IgD-negative memory B cell (primary cell): ENCODE data around the gene CMTR2. TPM values are rescaled to one million over a fixed set of nuclear protein-coding genes. Genes with fewer than 3 reads are reported as not detected.
A peak's percentile ranks its signal among the peaks of the same experiment; 100 is the strongest.
"Not testable (repeated sequence)": the region's sequence is repeated elsewhere in the genome, so short reads cannot be mapped to it uniquely, and the experiment has no call there.

Source experiments
- H3K27ac Mint-ChIP-seq, 3 donors: one replicate each; pipeline ENCODE4 v1.8.0; 2020 to 2022; ENCODE audit warnings: mild to moderate bottlenecking in 3 of 3, mixed read lengths in 3 of 3, moderate library complexity in 1 of 3
- H3K27me3 Mint-ChIP-seq: one replicate; pipeline ENCODE4 v1.8.0; 2021; ENCODE audit warnings: mixed read lengths
- H3K36me3 Mint-ChIP-seq: one replicate; pipeline ENCODE4 v1.8.0; 2020; ENCODE audit warnings: mild to moderate bottlenecking, mixed read lengths
- H3K4me1 Mint-ChIP-seq, 3 donors: one replicate each; pipeline ENCODE4 v1.8.0; 2020 to 2022; ENCODE audit warnings: mixed read lengths in 3 of 3, mild to moderate bottlenecking in 1 of 3
- H3K4me3 Mint-ChIP-seq, 4 donors: one replicate each; pipeline ENCODE4 v1.8.0; 2020 to 2022; ENCODE audit warnings: mild to moderate bottlenecking in 4 of 4, mixed read lengths in 4 of 4, moderate library complexity in 3 of 4
- H3K9me3 Mint-ChIP-seq, 3 donors: one replicate each; pipeline ENCODE4 v1.8.0; 2020 to 2021; ENCODE audit warnings: mixed read lengths in 3 of 3, mild to moderate bottlenecking in 1 of 3
- polyA plus RNA-seq: library from polyadenylated mRNA; unstranded; fragments of 300-500 nt; fragmentation: Illumina TruSeq; gene quantifications from one replicate; pipeline ENCODE4 v1.2.3, GENCODE V29; 2021

The CMTR2 gene
- polyA plus RNA-seq, result 27.7 TPM

- Mint-ChIP-seq H3K4me1 (peaks cover 18 to 26% (median 21%) of the 10 kb centered on the region in 3 donors), H3K9me3 (peaks cover 0 to 12% (median 2%) of the 10 kb centered on the region in 3 donors), H3K27me3 (peaks cover 11% of the 10 kb centered on the region), H3K36me3 (peaks cover 10% of the 10 kb centered on the region), H3K4me3 (peak within 1 kb of the TSS; percentile 87 to 97 (median 92)), H3K27ac (peak within 1 kb of the TSS; percentile 76 to 96 (median 95))
These were observed at the start of gene CMTR2 for GRCh38 chr16:71288890-71289731. TSS of gene CMTR2 (minus strand) at chr16:71289402. CDS start at chr16:71285920, 3,482 bp downstream.

- Mint-ChIP-seq H3K9me3 (peaks cover 0 to 9% (median 2%) of the 10 kb centered on the region in 3 donors), H3K27ac (no peak overlapping the region), H3K4me1 (no peaks in the 10 kb centered on the region), H3K27me3 (peaks cover 15% of the 10 kb centered on the region), H3K4me3 (no peak overlapping the region), H3K36me3 (peaks cover 3% of the 10 kb centered on the region)
These were observed 49.4 kb upstream of the CMTR2 start for GRCh38 chr16:71338632-71339031.

- H3K9me3 Mint-ChIP-seq, result peaks cover 0 to 9% (median 2%) of the 10 kb centered on the region in 3 donors
- no peak overlapping the region for H3K4me3 Mint-ChIP-seq
- no peaks in the 10 kb centered on the region for H3K4me1 Mint-ChIP-seq
- no peak overlapping the region for H3K27ac Mint-ChIP-seq
- peaks cover 3% of the 10 kb centered on the region for H3K36me3 Mint-ChIP-seq
- H3K27me3 Mint-ChIP-seq, result peaks cover 13% of the 10 kb centered on the region
These were observed 49.0 kb upstream of the CMTR2 start for GRCh38 chr16:71338193-71338592.

- Mint-ChIP-seq H3K36me3 (peaks cover 3% of the 10 kb centered on the region), H3K27me3 (peaks cover 13% of the 10 kb centered on the region), H3K9me3 (peaks cover 0 to 9% (median 2%) of the 10 kb centered on the region in 3 donors), H3K27ac (no peak overlapping the region), H3K4me1 (no peaks in the 10 kb centered on the region), H3K4me3 (no peak overlapping the region)
These were observed 48.4 kb upstream of the CMTR2 start for GRCh38 chr16:71337631-71338030.

- Mint-ChIP-seq H3K27me3 (peaks cover 5% of the 10 kb centered on the region), H3K9me3 (peaks cover 3 to 13% (median 4%) of the 10 kb centered on the region in 3 donors), H3K27ac (no peak overlapping the region), H3K4me3 (no peak overlapping the region), H3K4me1 (no peaks in the 10 kb centered on the region), H3K36me3 (no peaks in the 10 kb centered on the region)
These were observed 38.9 kb upstream of the CMTR2 start for GRCh38 chr16:71328151-71328550.

- Mint-ChIP-seq H3K4me1 (no peaks in the 10 kb centered on the region), H3K4me3 (no peak overlapping the region), H3K27me3 (peaks cover 5% of the 10 kb centered on the region), H3K9me3 (peaks cover 3 to 13% (median 4%) of the 10 kb centered on the region in 3 donors), H3K27ac (no peak overlapping the region), H3K36me3 (no peaks in the 10 kb centered on the region)
These were observed 38.5 kb upstream of the CMTR2 start for GRCh38 chr16:71327720-71328119.

GRCh38 chr16:71319999-71320398 is 30.8 kb upstream of the CMTR2 start:
- Mint-ChIP-seq H3K36me3 (no peaks in the 10 kb centered on the region), H3K4me3 (no peak overlapping the region), H3K27ac (no peak overlapping the region), H3K4me1 (no peaks in the 10 kb centered on the region), H3K27me3 (peaks cover 4% of the 10 kb centered on the region), H3K9me3 (no peaks in the 10 kb centered on the region)

GRCh38 chr16:71315269-71315668 is 26.1 kb upstream of the CMTR2 start:
- Mint-ChIP-seq H3K4me3 (no peak overlapping the region), H3K4me1 (no peaks in the 10 kb centered on the region), H3K9me3 (no peaks in the 10 kb centered on the region), H3K36me3 (no peaks in the 10 kb centered on the region), H3K27me3 (peaks cover 13% of the 10 kb centered on the region), H3K27ac (peak overlapping the region in 1 of 3 donors; percentile 10)

- not testable (repeated sequence) for H3K9me3 Mint-ChIP-seq
These were observed 24.4 kb upstream of the CMTR2 start for GRCh38 chr16:71313591-71313990.

GRCh38 chr16:71311553-71312158 is 22.5 kb upstream of the CMTR2 start:
- Mint-ChIP-seq H3K27ac (no peak overlapping the region), H3K36me3 (no peaks in the 10 kb centered on the region), H3K27me3 (peaks cover 14% of the 10 kb centered on the region), H3K4me3 (no peak overlapping the region), H3K4me1 (no peaks in the 10 kb centered on the region), H3K9me3 (no peaks in the 10 kb centered on the region)

More at GRCh38 chr16:71313591-71313990, 24.4 kb upstream of the CMTR2 start:
- not testable (repeated sequence) for H3K36me3 Mint-ChIP-seq, H3K27ac Mint-ChIP-seq, H3K4me1 Mint-ChIP-seq, H3K4me3 Mint-ChIP-seq
- H3K27me3 Mint-ChIP-seq, result peaks cover 16% of the 10 kb centered on the region

- Mint-ChIP-seq H3K9me3 (peaks cover 0 to 9% (median 7%) of the 10 kb centered on the region in 3 donors), H3K36me3 (no peaks in the 10 kb centered on the region), H3K4me1 (no peaks in the 10 kb centered on the region), H3K4me3 (no peak overlapping the region), H3K27ac (no peak overlapping the region), H3K27me3 (peaks cover 11% of the 10 kb centered on the region)
These were observed 14.7 kb upstream of the CMTR2 start for GRCh38 chr16:71303938-71304337.

- Mint-ChIP-seq H3K36me3 (peaks cover 3% of the 10 kb centered on the region), H3K4me1 (no peaks in the 10 kb centered on the region), H3K9me3 (peaks cover 2 to 12% (median 5%) of the 10 kb centered on the region in 3 donors), H3K27ac (no peak overlapping the region), H3K27me3 (peaks cover 14% of the 10 kb centered on the region), H3K4me3 (no peak overlapping the region)
These were observed 8.1 kb upstream of the CMTR2 start for GRCh38 chr16:71297341-71297634.

- H3K36me3 Mint-ChIP-seq, result peaks cover 3% of the 10 kb centered on the region
- peaks cover 2 to 18% (median 5%) of the 10 kb centered on the region in 3 donors for H3K9me3 Mint-ChIP-seq
- H3K27ac Mint-ChIP-seq, result no peak overlapping the region
- H3K4me1 Mint-ChIP-seq, result no peaks in the 10 kb centered on the region
- peaks cover 17% of the 10 kb centered on the region for H3K27me3 Mint-ChIP-seq
- H3K4me3 Mint-ChIP-seq, result no peak overlapping the region
These were observed 7.6 kb upstream of the CMTR2 start for GRCh38 chr16:71296584-71297340.

- no peak overlapping the region for H3K27ac Mint-ChIP-seq
- peaks cover 20% of the 10 kb centered on the region for H3K27me3 Mint-ChIP-seq
- peaks cover 3 to 20% (median 5%) of the 10 kb centered on the region in 3 donors for H3K9me3 Mint-ChIP-seq
- no peak overlapping the region for H3K4me3 Mint-ChIP-seq
- no peaks in the 10 kb centered on the region for H3K4me1 Mint-ChIP-seq
- peaks cover 5% of the 10 kb centered on the region for H3K36me3 Mint-ChIP-seq
These were observed 6.7 kb upstream of the CMTR2 start for GRCh38 chr16:71295950-71296349.

- H3K36me3 Mint-ChIP-seq, result peaks cover 5% of the 10 kb centered on the region
- no peak overlapping the region for H3K4me3 Mint-ChIP-seq
- peaks cover 16% of the 10 kb centered on the region for H3K27me3 Mint-ChIP-seq
- peaks cover 4 to 6% (median 5%) of the 10 kb centered on the region in 3 donors for H3K4me1 Mint-ChIP-seq
- no peak overlapping the region for H3K27ac Mint-ChIP-seq
- peaks cover under 1 to 13% (median 3%) of the 10 kb centered on the region in 3 donors for H3K9me3 Mint-ChIP-seq
These were observed 4.7 kb upstream of the CMTR2 start for GRCh38 chr16:71293919-71294318.
